ENCODE results near the gene HTRA1. TPM values are rescaled to one million over a fixed set of nuclear protein-coding genes. Genes with fewer than 3 reads are reported as not detected.

Gene HTRA1
- total RNA-seq, 4 donors from 2014 or later: 37.1 to 99.4 (median 68.2) TPM

GRCh38 chr10:122530177-122530576 is 68.8 kb downstream of the HTRA1 start:
- intact Hi-C loops (cut with DNase I): no loop called here
- H3K4me3 ChIP-seq (replicated peaks in 1 of 3): no peak overlapping the region
- no peaks in the 10 kb centered on the region for H3K27me3 ChIP-seq
- peak overlapping the region in 1 of 3 donors; percentile 28 for H3K27ac ChIP-seq
- 44 to 60% methylated on average over 11 of the region's 11 CpGs for WGBS, 2 donors
- H3K9me3 ChIP-seq: no peaks in the 10 kb centered on the region
- H3K4me1 ChIP-seq: no peaks in the 10 kb centered on the region
- no peak for DNase-seq
- TF ChIP-seq POLR2A (IDR thresholded peaks at IDR 0.05): no peak
- no peaks in the 10 kb centered on the region for H3K36me3 ChIP-seq

GRCh38 chr10:122531261-122531660 is 69.9 kb downstream of the HTRA1 start:
- intact Hi-C loops (cut with DNase I): no loop called here
- TF ChIP-seq POLR2A (IDR thresholded peaks at IDR 0.05) (no peak), CTCF (IDR thresholded peaks at IDR 0.05) (no peak)
- WGBS, 2 donors: 87 to 90% methylated on average over 5 of the region's 5 CpGs
- H3K27me3 ChIP-seq: no peaks in the 10 kb centered on the region
- H3K9me3 ChIP-seq: no peaks in the 10 kb centered on the region
- no peak overlapping the region for H3K4me3 ChIP-seq (replicated peaks in 1 of 3)
- H3K27ac ChIP-seq: no peak overlapping the region
- no peak for DNase-seq
- no peaks in the 10 kb centered on the region for H3K4me1 ChIP-seq
- H3K36me3 ChIP-seq: no peaks in the 10 kb centered on the region

GRCh38 chr10:122531939-122532338 is 70.6 kb downstream of the HTRA1 start:
- Histone ChIP-seq H3K9me3 (no peaks in the 10 kb centered on the region), H3K4me1 (no peaks in the 10 kb centered on the region), H3K4me3 (replicated peaks in 1 of 3) (no peak overlapping the region), H3K27ac (no peak overlapping the region), H3K36me3 (no peaks in the 10 kb centered on the region), H3K27me3 (no peaks in the 10 kb centered on the region)
- DNase-seq: peak; percentile 10 to 44
- WGBS, 2 donors: 19 to 28% methylated on average over 3 of the region's 3 CpGs
- TF ChIP-seq POLR2A (IDR thresholded peaks at IDR 0.05) (no peak), CTCF (IDR thresholded peaks at IDR 0.05) (no peak)
- intact Hi-C loops (cut with DNase I): no loop called here

- intact Hi-C loops (cut with DNase I): no loop called here
- DNase-seq: no peak
- Histone ChIP-seq H3K9me3 (no peaks in the 10 kb centered on the region), H3K4me1 (no peaks in the 10 kb centered on the region), H3K36me3 (no peaks in the 10 kb centered on the region), H3K27me3 (no peaks in the 10 kb centered on the region), H3K27ac (no peak overlapping the region), H3K4me3 (replicated peaks in 1 of 3) (no peak overlapping the region)
- WGBS, 2 donors: 96% methylated on average over 6 of the region's 6 CpGs
- TF ChIP-seq CTCF (IDR thresholded peaks at IDR 0.05) (no peak), POLR2A (IDR thresholded peaks at IDR 0.05) (no peak)
Observed at GRCh38 chr10:122532601-122533296, 71.4 kb downstream of the HTRA1 start.

- 98% methylated on average over 2 of the region's 2 CpGs for WGBS, 2 donors
- no peak overlapping the region for H3K4me3 ChIP-seq (replicated peaks in 1 of 3)
- no peaks in the 10 kb centered on the region for H3K9me3 ChIP-seq
- TF ChIP-seq POLR2A (IDR thresholded peaks at IDR 0.05) (no peak), CTCF (IDR thresholded peaks at IDR 0.05) (no peak)
- no peak overlapping the region for H3K27ac ChIP-seq
- H3K36me3 ChIP-seq: no peaks in the 10 kb centered on the region
- peaks cover 0 to 4% of the 10 kb centered on the region in 2 donors for H3K4me1 ChIP-seq
- DNase-seq: no peak
- no peaks in the 10 kb centered on the region for H3K27me3 ChIP-seq
- intact Hi-C loops (cut with DNase I): no loop called here
Observed at GRCh38 chr10:122537545-122537944, 76.2 kb downstream of the HTRA1 start.

Data from thyroid gland (tissue), 4 donors.